Measurements from ENCODE around the gene PFDN4.

- TF ChIP-seq, protein P1, sequence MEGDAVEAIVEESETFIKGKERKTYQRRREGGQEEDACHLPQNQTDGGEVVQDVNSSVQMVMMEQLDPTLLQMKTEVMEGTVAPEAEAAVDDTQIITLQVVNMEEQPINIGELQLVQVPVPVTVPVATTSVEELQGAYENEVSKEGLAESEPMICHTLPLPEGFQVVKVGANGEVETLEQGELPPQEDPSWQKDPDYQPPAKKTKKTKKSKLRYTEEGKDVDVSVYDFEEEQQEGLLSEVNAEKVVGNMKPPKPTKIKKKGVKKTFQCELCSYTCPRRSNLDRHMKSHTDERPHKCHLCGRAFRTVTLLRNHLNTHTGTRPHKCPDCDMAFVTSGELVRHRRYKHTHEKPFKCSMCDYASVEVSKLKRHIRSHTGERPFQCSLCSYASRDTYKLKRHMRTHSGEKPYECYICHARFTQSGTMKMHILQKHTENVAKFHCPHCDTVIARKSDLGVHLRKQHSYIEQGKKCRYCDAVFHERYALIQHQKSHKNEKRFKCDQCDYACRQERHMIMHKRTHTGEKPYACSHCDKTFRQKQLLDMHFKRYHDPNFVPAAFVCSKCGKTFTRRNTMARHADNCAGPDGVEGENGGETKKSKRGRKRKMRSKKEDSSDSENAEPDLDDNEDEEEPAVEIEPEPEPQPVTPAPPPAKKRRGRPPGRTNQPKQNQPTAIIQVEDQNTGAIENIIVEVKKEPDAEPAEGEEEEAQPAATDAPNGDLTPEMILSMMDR (IDR thresholded peaks at IDR 0.05 in 4 of 5, conservative IDR thresholded peaks at IDR 0.05 in 1 of 5), result no peak
- TF ChIP-seq POLR2A (IDR thresholded peaks at IDR 0.05), result no peak
These were observed 22.8 kb upstream of the PFDN4 start for GRCh38 chr20:54184904-54185626.
